ENCODE data around the gene P2RY11.

P2RY11 gene, protein sequence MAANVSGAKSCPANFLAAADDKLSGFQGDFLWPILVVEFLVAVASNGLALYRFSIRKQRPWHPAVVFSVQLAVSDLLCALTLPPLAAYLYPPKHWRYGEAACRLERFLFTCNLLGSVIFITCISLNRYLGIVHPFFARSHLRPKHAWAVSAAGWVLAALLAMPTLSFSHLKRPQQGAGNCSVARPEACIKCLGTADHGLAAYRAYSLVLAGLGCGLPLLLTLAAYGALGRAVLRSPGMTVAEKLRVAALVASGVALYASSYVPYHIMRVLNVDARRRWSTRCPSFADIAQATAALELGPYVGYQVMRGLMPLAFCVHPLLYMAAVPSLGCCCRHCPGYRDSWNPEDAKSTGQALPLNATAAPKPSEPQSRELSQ

GRCh38 chr19:10111405-10111811, at the start of gene P2RY11:
Gene P2RY11 (plus strand): TSS chr19:10111693. CDS start chr19:10111722, 29 bp downstream.
- DNase-seq (ENCODE audit: low read depth in 2 of 2) = no peak

- DNase-seq (ENCODE audit: low read depth in 2 of 2) = no peak
Observed at GRCh38 chr19:10061717-10062310, 49.7 kb upstream of the P2RY11 start.

DNA sequence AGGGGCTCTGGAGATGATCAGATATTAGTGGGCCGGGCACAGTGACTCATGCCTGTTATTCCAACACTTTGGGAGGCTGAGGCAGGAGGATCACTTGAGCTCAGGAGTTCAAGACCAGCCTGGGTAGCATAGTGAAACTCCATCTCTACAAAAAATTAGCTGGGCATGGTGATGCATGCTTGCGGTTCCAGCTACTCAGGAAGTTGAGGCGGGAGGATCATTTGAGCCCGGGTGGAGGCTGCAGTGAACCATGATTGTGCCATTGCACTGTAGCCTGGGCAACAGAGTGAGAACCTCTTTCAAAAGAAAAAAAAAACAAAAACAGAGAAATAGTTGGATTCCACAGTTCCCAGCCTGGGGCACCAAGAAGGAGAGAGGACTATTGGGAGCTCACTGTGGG, 43.3 kb upstream of the P2RY11 start:
- DNase-seq (ENCODE audit: low read depth in 2 of 2) = no peak

- DNase-seq (ENCODE audit: low read depth in 2 of 2) = no peak
Observed at GRCh38 chr19:10069046-10069445, 42.4 kb upstream of the P2RY11 start.

DNA sequence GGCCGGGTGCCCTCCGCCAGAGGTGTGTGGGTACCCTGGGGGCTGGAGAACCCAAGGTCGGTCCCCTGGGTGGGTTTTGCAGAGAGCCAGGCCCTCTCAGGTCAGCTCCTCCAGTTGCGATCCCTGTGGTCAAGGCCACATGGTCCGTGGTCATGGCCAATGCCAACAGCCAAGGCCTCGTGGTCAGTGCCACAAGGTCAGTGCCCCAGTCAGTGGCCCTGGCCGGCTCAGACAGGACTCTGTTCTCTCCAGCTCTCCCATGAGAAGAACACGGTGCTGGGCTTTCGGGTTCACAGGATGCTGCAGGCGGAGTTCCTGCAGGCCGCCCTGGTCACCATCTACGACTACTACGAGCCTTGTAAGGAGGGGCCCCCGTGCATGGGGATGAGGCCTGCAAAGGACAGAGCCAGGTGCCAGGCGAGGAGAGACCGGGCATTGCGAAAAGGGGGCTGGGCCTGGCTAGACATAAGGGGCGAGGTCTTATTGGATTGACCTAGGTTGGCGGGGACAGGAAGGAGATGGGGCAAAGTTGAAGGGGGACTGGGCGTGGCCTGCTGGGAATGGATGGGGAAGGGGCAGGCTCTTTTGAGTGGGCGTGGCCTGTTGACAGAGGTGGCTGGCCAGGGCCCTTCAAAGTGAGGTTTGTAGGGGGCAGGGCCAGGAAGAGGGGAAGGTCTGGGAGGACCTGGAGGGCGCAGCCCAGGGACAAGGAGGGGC, 40.6 kb upstream of the P2RY11 start:
- no peak for DNase-seq (ENCODE audit: low read depth in 2 of 2)

- DNase-seq (ENCODE audit: low read depth in 2 of 2) = no peak
Observed at GRCh38 chr19:10074153-10074552, 37.3 kb upstream of the P2RY11 start.

GRCh38 chr19:10076535-10076934, 35.0 kb upstream of the P2RY11 start:
- no peak for DNase-seq (ENCODE audit: low read depth in 2 of 2)

DNA sequence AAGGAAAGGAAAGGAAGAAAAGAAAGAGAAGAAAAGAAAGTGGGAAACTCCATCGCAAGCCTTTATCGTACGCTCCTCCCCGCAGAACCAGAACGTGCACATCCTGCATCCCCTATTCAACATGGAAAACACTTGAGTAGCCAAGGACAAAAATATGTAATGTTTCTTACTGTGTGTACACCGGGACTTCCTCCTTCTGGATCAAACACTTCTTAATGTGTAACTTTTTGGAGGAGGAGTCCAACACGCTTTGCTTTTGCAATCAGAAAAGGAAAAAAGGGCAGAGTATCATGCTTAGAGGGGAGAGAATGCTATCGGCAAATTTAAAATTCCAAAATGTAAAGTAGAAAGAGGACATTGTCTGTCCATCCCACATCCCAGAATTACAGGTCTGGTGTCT, 33.2 kb upstream of the P2RY11 start:
- DNase-seq (ENCODE audit: low read depth in 2 of 2) = no peak

GRCh38 chr19:10079031-10079453, 32.5 kb upstream of the P2RY11 start:
- DNase-seq (ENCODE audit: low read depth in 2 of 2) = no peak

DNA sequence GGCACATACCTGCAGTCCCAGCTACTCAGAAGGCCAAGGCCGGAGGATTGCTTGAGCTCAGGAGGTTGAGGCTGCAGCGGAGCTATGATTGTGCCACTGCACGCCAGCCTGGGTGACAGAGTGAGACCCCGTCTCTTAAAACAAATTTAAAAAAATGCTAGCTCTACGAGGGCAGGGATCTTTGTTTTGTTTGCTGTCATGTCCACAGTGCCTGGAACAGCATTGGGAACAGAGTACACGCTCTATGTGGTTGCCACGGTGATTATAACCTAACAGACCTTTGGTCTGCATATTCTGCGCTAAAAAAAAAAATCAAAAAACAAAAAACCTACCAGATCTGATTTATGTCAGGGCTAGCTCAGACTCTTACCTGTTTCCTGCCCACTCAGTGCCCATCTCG, 27.6 kb upstream of the P2RY11 start:
- DNase-seq (ENCODE audit: low read depth in 2 of 2) = no peak

DNA sequence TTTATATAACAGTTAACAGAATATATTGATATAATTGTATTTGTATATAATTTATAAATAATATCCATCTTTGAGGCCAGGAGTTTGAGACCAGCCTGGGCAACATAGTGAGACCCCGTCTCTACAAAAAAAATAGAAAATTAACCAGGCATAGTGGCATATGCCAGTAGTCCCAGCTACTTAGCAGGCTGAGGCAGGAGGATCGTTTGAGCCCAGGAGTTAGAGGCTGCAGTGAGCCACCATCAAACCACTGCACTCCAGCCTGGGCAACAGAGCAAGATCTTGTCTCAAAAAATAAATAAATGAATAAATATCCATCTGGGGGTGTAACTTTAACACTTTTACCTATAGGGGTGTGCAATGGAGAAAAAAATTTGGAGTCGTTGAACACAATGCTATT, 26.7 kb upstream of the P2RY11 start:
- no peak for DNase-seq (ENCODE audit: low read depth in 2 of 2)

- DNase-seq (ENCODE audit: low read depth in 2 of 2) = peak; percentile 64 to 73
Observed at GRCh38 chr19:10085641-10086590, 25.6 kb upstream of the P2RY11 start, which contains the start of gene SHFL. Gene SHFL (plus strand): TSS chr19:10086317. CDS start chr19:10086428, 111 bp downstream.

DNA sequence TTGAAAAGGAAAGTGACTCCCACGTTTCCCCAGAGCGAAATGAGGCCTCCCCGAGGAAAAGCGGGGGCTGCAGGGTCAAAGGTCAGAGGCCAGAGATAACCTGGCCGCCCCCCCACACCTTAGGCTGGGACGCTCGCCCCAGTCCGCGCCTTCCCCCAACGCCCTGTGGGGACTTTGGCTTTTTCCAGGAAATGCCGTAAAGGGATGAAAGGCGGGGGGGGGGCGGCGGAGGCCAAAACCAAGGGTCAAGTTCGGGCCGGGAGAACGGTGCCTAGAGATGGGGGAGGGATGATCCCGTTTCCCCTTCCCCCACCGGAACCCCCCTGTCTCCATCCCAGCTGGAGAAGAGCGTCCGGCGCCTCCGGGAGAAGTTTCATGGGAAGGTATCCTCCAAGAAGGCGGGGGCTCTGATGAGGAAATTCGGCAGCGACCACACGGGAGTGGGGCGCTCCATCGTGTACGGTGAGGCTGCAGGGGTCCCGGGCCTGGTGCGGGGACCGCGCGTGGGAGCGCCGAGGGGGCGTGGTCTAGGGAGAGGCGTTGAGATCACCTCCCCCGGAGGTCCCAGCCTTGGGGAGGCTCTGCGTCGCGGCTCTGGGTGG, 24.8 kb upstream of the P2RY11 start:
- no peak for DNase-seq (ENCODE audit: low read depth in 2 of 2)

GRCh38 chr19:10087296-10088061, 24.0 kb upstream of the P2RY11 start:
- DNase-seq (ENCODE audit: low read depth in 2 of 2) = no peak

DNA sequence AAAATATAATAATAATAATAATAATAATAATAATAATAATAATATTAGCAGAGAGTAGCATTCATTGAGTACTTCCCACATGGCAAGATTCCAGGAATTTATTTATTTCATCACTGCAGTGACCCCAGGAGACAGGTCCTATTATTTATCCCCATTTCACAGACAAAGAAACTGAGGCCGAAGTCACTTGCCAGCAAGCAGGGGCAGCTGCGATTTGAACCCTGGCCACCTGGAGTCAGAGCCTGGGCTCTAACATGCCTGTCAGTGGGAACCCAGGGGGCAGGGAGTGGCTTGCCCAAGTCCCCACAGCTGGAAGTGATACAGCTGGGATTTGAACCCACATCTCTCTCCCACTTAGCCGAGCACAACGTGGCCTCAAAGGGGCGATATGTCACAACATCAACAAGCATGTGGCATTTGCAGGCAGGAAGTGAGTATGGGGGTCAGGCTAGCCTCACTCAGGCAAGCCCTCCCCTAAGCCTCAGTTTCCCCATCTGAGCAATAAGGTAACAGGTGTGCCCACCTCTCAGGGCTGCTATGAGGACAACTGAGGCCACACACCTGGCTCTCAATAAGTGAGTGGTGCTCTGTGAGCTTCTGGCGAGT, 22.4 kb upstream of the P2RY11 start:
- no peak for DNase-seq (ENCODE audit: low read depth in 2 of 2)

- no peak for DNase-seq (ENCODE audit: low read depth in 2 of 2)
Observed at GRCh38 chr19:10089801-10090375, 21.6 kb upstream of the P2RY11 start.

DNA sequence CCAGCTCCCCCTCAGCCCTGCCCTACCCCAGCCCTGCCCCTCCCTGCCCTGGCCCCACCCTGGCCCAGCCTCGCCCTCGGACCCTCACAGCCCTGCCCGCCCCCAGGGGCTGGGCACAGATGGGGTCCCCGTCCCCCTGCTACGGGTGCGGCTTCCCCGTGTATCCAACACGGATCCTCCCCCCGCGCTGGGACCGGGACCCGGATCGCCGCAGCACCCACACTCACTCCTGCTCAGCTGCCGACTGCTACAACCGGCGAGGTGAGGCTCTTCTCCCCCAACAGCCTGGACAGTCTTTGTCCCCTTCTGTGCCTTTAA, 20.2 kb upstream of the P2RY11 start:
- no peak for DNase-seq (ENCODE audit: low read depth in 2 of 2)

DNA sequence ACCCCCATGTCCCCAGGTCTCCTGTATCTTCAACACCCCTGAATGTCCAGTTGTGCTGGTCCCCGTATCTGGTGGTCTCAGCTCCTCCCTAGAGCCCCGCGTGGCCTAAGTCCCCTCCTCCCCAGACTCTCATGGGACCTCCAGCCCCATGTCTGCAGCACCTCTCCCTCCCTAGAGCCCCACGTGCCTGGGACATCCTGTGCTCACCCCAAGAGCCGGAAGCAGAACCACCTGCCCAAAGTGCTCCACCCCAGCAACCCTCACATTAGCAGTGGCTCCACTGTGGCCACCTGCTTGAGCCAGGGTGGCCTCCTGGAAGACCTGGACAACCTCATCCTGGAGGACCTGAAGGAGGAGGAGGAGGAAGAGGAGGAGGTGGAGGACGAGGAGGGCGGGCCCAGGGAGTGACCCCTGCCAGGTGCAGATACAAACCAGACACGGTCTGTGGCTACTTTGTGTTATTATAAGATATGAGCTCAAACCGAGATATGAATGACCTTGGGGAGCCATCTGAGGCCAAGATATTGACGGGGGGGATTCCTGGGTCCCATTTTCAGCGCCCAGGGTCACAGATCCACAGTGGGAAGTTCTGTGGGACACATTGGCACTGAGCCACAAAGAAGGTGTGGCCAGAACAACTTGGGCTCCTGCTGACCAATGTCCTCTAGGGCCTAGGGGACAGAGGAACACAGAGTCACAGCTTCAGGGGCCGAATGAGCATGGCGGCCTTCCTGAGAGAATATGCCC, 19.4 kb upstream of the P2RY11 start:
- DNase-seq (ENCODE audit: low read depth in 2 of 2) = no peak

All from stimulated activated CD8-positive, alpha-beta memory T cell treated with anti-CD3 and anti-CD28 coated beads, Interleukin-2, amount 100 ng/mL, for 1 hour (primary cell).